Skin of body (tissue), 2 donors: ENCODE measurements around the gene TMEM250. TPM values are rescaled to one million over a fixed set of nuclear protein-coding genes. Genes with fewer than 3 reads are reported as not detected.
"Not testable (repeated sequence)": the region's sequence is repeated elsewhere in the genome, so short reads cannot be mapped to it uniquely, and the experiment has no call there.

Experiments
- DNase-seq: peaks from one replicate; lab custom pipeline; 2025; lab: John Stamatoyannopoulos, UW
- total RNA-seq: library from RNA; depleted of rRNA; stranded (reverse); fragments of >200 nt; gene quantifications from one replicate; pipeline ENCODE4 v1.2.3, GENCODE V29; 2014

Gene TMEM250, protein sequence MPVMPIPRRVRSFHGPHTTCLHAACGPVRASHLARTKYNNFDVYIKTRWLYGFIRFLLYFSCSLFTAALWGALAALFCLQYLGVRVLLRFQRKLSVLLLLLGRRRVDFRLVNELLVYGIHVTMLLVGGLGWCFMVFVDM
- total RNA-seq, result 13.9 TPM

DNA sequence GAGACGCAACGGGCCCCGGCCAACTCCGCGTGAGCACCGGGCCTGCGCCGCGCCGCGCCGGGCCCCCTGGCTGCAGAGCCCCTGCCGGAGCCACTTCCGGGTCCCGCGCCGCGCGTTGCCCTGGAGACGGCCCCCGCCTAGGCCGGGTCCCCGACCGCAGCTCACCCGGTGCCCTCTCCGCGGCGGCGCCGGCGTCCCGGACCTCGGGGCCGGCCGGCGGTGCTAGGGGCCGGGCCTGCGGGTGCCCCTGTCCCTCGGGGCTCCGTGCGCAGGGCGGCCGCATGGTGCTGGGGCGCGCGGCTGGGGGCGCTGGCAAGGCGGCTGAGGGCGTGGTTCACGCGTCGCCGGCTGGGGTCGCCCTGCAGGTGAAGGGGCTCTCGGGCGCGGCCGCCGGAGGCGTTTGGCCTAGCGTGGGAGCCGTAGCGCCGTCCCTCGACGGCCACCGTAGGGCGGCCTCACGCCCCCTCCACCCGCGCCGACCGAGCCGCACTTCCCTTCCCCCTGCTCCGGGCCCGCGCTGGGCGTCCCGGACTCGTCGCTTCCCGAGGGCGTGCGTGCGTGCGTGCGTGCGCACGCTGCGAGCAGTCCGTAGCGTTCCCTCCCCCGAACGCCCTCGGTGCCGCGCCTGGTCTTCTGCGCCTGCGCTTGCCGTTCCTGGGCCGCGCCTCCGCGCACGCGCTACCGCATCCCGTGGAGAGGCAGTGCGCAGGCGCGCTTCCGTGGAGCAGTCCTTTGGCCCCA, at the start of gene TMEM250:
Gene TMEM250 (minus strand): TSS at position 556 of the 741 bp plus-strand sequence. CDS start 1,975 bp downstream, outside the sequence.
- DNase-seq, result peak; percentile 93

DNA sequence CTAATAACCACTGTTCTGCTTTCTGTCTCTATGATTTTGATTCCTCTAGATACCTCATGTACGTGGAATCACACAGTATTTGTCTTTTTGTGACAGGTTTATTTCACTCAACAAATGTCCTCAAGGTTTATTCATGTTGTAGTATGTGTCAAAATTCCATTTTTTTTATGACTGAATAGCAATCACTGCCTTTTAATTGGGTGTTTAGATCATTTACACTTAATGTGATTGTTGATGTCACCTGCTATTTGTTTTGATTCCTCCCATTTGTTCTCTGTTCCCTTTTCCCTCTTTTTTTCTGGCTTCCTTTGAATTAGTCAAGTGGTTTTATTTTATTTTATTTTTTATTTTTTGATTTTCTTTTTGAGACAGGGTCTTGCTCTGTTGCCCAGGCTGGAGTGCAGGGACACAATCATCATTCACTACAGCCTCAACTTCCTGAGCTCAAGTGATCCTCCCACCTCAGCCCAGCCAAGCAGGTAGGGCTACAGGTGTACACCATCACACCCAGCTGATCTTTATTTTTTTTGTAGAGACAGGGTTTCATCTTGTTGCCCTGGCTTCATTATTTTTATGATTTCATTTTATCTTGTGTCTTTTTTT, 44.7 kb upstream of the TMEM250 start:
- no peak for DNase-seq

DNA sequence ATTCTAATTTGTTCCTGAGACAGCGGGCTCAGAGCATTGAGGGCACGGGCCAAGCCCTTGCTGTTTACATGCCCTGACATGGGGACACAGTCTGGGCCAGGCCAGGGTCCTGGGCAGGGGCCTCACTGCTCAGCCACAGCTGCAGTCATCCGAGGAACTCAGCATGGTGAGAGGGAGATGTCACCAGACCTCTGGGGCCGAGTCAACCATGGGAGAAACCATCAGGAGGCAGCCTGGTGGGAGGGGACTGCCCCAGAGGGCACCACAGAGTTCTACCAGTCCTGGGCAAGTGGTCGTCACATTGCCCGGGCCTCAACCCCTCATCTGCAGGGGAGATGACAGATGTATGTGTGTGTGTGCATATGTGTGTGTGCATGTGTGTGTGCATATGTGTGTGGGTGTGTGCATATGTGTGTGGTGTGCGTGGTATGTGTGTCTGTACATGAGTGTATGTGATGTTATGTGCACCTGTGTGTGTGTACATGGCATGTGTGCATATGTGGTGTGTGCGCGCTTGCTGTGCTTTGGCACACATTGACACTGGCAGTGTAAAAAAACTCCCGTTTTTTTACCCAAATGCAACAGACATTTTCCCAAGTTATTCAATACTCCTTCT, 42.4 kb upstream of the TMEM250 start:
- no peak for DNase-seq

DNA sequence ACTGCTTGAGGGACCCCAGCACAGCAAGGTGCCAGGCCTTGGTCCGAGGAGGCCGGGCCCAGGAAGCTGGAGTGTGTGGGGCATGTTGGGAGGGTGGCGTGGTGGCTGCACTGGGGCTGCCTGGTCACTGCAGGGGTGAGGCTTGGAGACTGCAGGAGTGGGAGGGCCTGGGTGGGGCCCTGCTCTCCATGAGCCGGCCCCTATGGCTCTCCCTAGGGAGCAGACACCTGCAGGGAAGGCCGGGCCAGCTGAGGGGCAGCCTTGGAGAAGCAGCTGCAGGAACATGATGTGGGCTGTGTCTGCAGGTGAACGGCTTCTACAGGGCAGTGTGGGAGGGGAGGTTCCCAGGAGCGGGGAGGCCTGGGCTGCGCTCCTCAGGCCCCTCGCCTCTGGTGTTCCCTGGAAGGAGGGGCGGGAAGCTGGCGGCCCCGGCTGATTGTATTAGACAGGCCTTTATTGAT, 41.7 kb upstream of the TMEM250 start:
- DNase-seq, result no peak

DNA sequence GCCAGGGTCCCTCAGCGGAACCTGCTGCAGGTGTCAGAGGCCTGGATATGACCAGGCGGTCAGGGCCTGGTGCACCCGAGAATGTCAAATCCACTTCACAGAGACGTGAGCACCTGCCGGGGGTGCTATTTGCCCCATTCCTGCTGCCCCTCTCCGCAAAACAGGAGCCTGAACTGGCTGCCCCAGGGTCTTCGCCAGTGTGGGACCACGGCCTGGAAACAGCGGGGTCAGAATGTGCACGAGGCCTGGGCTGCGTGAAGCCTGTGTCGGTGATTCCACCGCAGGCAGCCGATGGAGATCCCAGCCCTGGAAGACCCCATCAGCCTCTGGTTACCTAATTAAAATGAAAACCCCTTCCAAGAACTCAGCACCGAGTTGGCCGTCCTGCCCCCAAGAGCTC, 41.2 kb upstream of the TMEM250 start:
- DNase-seq, result no peak

DNA sequence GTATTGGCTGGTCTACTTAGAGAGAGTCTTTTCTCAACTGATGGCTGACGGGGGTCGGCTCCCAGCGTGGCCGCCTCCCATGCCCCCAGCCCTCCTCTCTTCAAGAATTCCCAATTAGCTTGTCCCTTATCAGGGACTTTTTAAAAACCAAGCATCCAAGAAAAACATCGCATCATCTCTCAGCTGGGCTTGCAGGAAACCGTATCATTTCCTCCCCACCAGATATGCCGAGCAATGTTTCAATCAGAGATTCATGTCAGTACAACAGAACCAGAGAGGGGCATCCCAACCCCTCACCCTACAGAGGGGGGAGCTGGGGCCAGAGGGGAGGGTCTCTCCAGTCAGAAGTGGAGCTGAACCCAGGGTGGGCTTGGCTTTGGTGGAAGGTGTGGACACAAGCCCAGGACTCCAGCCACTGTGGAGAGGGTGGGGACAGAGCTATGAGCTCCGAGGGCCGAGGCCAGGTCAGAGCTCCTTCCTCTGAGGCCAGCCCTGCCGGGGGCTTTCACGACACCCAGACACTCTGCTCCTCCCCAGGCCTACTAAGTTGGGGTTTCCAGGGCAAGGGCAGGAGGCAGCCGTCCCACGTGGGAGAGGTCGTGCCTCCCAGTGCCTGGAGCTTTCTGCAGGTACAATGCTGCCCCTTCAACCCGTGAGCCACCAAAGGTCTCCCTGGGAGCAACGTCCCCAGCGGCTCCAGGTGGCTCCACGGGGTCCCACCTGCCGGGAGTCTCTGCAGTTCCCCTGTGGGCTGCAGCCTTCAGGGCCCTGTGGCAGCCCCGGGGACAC, 39.0 kb upstream of the TMEM250 start:
- no peak for DNase-seq

DNA sequence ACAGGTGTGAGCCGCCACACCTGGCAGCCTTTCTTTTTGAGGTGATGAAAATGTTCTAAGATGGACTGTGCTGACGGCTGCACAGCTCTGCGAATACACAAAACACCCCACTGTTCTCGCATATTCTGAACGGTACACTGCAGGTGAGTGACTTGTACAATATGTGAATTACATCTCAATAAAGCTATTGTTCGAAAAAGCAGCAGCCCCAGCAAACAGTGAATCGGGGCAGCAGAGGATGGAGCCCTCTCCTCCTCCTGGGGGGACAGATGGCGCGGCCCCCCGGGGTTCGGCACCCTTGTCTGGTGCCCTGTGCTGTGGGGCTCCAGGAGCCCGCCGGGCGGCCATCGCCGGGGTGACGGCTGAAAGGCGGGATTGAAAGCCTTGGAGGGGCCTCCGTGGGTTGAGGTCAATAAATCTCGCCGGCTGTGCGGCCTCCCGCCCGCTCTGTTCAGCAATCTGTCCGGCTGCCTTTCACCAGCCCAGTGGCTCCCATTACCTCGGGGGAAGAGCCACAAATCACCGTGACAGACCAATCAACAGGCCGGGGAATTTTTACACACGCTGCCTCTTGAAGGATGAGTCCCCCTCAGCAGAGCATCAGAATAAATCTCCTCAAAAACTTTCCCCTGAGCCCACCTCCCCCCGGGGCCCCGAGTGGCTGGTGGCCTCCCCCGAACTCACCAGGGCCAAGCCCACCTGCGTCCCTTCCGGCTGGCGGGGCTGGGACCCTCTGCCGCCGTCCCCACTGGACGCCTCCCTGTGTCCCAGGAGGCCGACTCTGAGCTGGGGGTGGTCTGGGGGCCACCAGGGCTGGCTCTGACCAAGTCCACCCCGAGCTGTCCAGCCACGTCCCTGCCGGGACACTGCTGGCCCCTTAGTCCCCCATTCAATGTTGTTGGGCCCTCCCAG, 37.8 kb upstream of the TMEM250 start:
- no peak for DNase-seq

DNA sequence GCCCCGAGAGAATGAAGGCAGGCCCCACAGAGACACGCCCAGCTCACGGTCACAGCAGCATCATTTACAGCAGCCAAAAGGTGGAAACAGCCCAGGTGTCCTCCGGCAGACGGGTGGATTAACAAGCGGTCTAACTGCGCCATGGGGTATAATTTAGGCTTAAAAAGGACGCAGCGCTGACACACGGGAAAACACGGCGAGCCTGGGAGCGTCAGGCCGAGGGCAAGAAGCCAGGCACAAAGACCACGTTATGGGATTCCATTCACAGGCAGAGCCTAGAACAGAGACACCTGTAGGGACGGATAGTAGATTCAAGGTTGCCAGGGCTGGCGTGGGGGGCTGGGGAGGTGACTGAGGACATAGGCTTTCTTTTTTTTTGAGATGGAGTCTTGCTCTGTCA, 36.9 kb upstream of the TMEM250 start:
- no peak for DNase-seq

DNA sequence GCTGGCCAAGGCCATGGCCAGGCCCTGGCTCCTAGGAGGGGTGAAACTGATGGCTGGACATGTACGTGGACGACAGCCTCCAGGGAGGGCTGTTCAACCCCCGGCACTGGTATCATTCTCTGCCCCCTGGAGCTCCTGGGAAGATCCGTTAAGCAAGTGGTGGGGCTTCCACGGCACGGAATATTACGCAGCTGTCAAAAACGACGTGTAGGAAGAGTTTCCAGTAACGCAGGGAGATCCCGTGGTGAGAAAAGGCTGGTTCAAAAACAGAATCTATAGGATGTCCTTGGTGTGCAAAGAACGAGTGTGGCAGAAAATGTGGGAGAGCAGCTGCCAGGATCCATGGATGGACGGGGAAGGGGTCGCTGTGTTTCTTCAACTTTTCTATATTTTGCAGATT, 36.3 kb upstream of the TMEM250 start:
- DNase-seq, result no peak

DNA sequence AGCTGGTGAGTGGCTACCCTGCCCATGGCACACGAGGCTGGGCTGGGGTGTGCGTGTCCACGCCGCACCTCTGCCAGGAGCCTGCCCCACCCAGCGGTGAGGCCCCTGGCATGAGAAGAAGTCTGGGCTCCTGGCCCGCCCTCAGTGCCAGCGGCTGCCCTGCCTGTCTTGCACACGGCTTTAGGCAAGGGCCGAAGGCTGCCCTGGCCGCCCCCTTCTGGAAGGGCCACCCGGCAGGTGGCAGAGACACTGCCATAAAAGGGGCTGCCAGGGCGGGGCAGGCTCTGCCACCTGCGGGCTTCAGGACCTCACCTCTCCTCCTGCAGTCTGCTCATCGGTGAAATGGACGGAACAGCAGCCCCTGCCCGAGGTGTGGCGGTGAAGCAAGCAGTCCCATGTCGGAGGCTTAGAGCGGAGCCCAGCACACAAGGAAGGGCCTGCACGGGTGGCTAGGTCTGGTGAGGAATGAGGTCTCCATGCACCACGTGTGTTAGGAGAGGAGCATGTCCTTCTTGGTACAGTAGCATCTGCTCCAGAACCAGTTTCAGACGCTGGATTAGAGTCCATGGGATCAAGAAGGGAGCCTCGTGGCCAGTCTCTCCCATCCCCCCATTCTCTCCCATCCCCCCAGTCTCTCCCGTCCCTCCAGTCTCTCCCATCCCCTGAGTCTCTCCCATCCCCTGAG, 34.8 kb upstream of the TMEM250 start:
- no peak for DNase-seq

DNA sequence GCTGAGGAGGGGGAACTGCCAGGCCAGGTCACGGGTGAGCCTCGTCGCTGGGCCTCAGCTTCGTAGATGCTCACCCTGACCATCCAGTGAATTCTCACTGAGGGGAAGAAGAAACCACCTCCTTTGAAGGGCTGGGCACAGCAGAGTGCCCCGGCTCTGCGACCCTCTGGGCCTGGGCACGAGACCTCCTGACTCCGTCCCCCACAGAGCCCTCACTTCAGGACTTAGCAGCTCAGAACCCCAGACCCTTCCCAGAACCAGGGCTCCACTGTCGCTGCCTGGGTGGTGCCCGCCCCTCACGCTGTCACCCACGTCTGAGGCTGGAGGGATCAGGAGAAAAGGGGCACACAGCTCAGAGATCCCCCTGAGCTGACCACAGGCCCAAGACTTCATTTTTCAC, 34.3 kb upstream of the TMEM250 start:
- no peak for DNase-seq

DNA sequence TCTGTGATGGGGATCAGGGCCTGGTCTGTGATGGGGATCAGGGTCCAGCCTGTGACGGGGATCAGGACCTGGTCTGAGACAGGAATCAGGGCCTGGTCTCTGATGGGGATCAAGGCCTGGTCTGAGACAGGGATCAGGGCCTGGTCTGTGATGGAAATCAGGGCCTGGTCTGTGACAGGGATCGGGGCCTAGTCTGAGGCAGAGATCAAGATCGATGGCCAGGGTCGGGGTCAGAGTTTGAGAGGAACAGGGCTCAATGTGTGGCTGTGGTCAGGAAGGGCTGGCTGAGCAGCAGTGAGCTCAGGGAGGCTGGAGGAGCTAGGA, 33.8 kb upstream of the TMEM250 start:
- DNase-seq, result no peak

DNA sequence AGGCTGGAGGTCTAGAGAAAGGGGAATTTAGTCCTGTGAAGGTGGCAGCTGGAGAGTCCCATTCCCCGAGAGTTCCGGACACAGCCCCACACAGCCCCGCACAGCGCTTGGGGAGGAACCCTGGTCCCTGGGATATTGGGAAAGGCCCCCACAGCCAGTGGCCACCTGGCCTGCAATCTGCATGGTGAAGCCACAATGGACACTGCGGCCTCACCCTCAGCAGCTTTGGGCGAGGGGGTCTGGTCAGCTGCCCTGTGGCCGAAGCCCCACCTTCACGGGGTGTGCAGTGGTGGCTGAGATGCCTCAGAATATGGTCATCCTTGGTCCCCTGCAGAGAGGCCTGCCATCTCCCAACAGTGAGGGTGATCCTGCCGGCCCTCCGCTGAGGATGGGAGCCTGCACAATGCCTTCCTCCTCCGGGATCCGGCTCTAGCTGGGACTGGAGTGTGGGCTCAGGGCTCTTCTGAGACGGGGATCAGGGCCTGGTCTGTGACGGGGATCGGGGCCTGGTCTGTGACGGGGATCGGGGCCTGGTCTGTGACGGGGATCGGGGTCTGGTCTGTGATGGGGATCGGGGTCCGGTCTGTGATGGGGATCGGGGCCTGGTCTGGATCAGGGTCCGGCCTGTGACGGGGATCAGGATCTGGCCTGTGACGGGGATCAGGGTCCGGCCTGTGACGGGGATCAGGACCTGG, 33.3 kb upstream of the TMEM250 start:
- no peak for DNase-seq

DNA sequence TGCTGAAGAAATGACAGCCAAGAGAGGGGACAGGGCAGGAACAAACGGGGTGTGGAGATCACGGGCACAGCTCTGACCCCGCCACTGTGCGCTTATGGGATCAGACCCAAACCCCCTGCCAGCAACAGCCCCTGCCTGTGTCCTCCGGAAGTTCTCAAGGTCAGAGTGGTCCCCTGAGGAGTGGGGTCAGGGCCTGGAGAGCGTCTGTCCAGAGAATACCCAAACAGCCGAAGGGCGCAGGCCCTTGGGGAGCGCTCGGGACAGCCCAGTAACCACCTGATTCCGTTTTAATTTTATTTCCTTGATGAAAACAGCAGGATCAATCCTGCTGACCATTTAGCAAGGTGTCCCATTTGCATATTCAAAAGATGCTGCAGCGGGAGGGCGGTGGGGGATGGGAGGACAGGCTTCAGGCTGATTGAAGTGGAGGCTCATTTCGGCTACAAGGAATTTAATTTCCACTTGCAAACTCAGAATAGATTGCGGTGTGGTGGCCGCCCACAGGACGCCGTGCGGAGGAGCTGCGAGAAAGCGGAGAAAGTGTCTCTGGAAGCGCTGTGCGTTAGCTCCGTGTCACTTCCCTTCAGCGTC, 32.6 kb upstream of the TMEM250 start:
- DNase-seq, result no peak

DNA sequence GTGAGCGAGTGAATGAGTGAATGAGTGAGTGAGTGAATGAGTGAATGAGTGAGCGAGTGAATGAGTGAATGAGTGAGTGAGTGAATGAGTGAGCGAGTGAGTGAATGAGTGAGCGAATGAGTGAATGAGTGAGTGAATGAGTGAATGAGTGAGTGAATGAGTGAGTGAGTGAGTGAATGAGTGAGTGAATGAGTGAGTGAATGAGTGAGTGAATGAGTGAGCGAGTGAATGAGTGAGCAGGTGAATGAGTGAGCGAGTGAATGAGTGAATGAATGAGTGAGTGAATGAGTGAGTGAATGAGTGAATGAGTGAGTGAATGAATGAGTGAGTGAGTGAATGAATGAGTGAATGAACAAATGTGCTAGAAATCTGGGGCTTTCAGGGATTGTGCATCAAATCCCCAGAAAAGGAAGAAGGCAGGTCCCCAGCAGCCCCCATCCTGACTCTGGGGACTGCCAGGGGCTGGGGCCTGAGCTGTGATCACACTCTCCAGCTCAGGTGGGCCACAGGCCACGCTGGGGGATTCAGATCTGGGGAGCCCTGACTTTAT, 32.1 kb upstream of the TMEM250 start:
- DNase-seq, result not testable (repeated sequence)

DNA sequence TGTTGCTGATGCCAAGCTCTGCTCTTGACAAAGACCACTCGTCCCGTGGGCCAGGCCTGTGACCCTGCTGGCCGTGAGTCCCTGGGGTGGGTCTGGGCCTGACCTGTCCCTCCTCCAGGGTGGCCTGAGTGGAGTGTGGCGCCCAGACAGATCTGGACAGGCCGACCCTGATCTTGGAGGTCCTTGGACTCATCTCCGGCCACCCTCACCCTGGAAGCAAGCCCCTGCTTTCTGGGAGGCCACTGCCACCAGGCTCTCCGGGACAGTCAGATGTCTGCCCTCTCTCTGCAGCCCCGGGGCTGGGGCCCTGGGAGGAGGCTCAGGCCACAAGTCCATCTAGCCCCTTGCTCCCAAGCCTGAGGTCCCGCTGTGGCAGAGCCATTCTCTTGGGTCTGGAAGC, 31.2 kb upstream of the TMEM250 start:
- no peak for DNase-seq

DNA sequence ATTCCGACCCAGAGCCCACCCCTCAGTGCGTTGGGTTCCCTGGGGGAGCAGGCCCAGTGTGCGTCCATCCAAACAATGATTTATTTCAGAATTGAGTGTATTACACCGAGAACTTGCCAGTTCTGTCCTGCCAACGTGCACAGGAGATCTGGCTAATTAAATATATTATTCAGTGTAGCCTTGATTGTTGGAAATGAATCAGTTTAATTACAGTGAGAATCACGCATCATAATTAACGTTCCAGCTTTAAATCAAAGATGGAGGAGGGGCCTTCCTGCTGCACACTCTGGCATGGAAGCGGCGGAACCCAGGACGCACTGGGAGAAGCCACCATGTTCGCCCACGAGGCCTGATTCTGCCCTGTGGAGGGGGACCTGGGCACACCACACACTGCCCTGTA, 30.7 kb upstream of the TMEM250 start:
- no peak for DNase-seq

DNA sequence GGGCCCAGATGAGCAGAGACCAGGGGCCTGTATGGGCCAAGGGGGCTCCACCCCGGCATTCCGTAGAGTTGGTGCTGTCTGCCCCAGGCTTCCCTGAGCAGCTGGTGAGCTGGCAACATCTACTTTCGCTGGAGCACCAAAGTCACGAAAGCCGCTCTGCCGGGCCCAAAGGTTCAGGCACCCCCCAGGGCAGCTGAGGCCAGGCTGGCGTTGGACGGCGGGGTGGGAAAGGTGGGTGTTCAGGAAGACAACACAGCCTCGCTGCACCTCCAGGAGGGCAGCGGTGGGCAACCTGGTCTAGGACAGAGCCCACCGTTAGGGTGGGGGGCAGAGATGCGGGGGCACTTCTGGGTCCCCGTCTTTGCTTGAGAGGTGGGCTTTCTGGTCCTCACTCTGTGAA, 30.1 kb upstream of the TMEM250 start:
- no peak for DNase-seq
